Kidney epithelial cell (primary cell): ENCODE data around the gene ITPKA. TPM values are rescaled to one million over a fixed set of nuclear protein-coding genes. Genes with fewer than 3 reads are reported as not detected.

ENCODE experiments used
- DNase-seq: peaks from one replicate; pipeline ENCODE4 v3.0.0-alpha.2; 2010; ENCODE audit warnings: low read depth
- H3K27me3 ChIP-seq: 2 replicates; pipeline ENCODE4 v1.6.0; 2011; ENCODE audit warnings: low read length; ENCODE audit not compliant: control insufficient read depth, insufficient read depth
- H3K36me3 ChIP-seq: 2 replicates; pipeline ENCODE4 v1.5.1; 2011; ENCODE audit warnings: low read length; ENCODE audit not compliant: control insufficient read depth, insufficient read depth
- H3K4me3 ChIP-seq: 2 replicates; pipeline ENCODE4 v1.5.1; 2011; ENCODE audit warnings: low read depth, mild to moderate bottlenecking, control low read depth, low read length
- total RNA-seq: library from RNA; depleted of rRNA; stranded (reverse); fragments of >200 nt; gene quantifications from 2 replicates; pipeline ENCODE4 v1.2.3, GENCODE V29; 2015
- TF ChIP-seq, protein P1 (sequence below): IDR thresholded peaks from 2 replicates; pipeline ENCODE4 v1.5.1; 2011; ENCODE audit warnings: mild to moderate bottlenecking, moderate library complexity, low read length, control low read depth, inconsistent platforms; ENCODE audit not compliant: insufficient read depth, poor library complexity, severe bottlenecking

ITPKA gene
- total RNA-seq, 1 donor from 2014 or later: 115 TPM

DNA sequence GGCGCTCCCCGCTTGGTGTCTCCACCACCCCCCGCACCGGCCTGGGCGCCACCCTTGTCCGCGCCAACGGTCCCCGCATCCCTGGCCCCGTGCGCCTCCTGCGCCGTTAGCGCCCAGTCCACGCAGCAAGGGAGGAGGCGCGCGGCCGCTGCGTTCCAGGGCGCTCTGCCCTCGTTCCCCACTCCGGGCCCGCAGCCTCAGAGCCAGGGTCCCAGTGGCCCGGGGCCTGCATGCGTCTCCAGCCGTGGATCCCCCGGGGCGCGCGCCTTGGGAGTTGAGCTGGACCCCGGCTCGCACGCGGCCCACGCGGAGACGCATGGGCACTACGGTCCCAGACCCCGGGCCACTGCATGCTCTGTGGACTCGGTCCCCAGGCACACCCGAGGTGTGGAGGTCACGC is 7.4 kb upstream of the ITPKA start:
- Histone ChIP-seq H3K27me3 (no peaks in the 10 kb centered on the region), H3K36me3 (no peaks in the 10 kb centered on the region), H3K4me3 (no peak overlapping the region)
- no peak for DNase-seq
- TF ChIP-seq, protein P1, sequence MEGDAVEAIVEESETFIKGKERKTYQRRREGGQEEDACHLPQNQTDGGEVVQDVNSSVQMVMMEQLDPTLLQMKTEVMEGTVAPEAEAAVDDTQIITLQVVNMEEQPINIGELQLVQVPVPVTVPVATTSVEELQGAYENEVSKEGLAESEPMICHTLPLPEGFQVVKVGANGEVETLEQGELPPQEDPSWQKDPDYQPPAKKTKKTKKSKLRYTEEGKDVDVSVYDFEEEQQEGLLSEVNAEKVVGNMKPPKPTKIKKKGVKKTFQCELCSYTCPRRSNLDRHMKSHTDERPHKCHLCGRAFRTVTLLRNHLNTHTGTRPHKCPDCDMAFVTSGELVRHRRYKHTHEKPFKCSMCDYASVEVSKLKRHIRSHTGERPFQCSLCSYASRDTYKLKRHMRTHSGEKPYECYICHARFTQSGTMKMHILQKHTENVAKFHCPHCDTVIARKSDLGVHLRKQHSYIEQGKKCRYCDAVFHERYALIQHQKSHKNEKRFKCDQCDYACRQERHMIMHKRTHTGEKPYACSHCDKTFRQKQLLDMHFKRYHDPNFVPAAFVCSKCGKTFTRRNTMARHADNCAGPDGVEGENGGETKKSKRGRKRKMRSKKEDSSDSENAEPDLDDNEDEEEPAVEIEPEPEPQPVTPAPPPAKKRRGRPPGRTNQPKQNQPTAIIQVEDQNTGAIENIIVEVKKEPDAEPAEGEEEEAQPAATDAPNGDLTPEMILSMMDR: no peak

DNA sequence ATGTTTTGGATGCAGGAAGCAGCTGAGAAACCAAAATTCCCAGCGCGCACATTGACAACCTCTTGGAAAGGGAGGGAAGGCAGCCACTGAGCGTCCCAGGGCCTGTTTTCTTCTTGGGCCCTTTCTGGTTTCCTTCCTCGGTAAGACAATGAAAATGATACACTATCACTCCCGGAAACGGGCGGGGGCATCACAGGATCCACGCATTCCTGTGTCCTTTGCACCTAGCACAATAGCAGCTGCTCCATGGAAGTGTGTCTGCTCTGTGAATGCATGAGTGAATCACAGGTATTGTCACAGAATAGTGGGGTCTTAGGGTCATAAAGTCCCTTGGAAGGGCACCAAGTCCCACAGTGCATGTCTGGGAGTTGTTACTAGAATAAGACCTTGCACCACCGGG is 6.3 kb upstream of the ITPKA start:
- no peaks in the 10 kb centered on the region for H3K36me3 ChIP-seq
- no peaks in the 10 kb centered on the region for H3K27me3 ChIP-seq
- no peak for DNase-seq
- H3K4me3 ChIP-seq: no peak overlapping the region
- TF ChIP-seq, protein P1: no peak

- no peak overlapping the region for H3K4me3 ChIP-seq
- DNase-seq: no peak
- H3K36me3 ChIP-seq: no peaks in the 10 kb centered on the region
- no peaks in the 10 kb centered on the region for H3K27me3 ChIP-seq
- TF ChIP-seq, protein P1: no peak
Observed at GRCh38 chr15:41487802-41488201, 5.9 kb upstream of the ITPKA start.

DNA sequence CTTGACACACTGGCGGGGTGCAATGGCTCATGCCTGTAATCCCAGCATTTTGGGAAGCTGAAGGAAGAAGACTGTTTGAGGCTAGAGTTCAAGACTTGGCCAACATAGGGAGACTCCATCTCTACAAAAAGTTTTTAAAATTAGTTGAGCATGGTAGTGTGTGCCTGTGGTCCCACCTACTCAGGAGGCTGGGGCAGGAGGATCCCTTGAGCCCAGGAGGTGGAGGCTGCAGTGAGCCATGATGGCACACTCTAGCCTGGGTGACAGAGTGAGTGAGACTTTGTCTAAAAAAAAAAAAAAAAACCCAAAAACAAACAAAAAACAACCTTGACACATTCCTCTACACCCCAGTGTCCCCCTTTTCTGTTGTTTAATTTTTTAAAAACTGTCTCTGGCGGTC is 4.0 kb upstream of the ITPKA start:
- Histone ChIP-seq H3K36me3 (no peaks in the 10 kb centered on the region), H3K4me3 (no peak overlapping the region), H3K27me3 (peaks cover 13% of the 10 kb centered on the region)
- TF ChIP-seq, protein P1: no peak
- DNase-seq: no peak

- Histone ChIP-seq H3K27me3 (peaks cover 20% of the 10 kb centered on the region), H3K36me3 (no peaks in the 10 kb centered on the region), H3K4me3 (no peak overlapping the region)
- DNase-seq: peak; percentile 97
- TF ChIP-seq, protein P1: no peak
Observed at GRCh38 chr15:41490355-41490754, 3.3 kb upstream of the ITPKA start.

DNA sequence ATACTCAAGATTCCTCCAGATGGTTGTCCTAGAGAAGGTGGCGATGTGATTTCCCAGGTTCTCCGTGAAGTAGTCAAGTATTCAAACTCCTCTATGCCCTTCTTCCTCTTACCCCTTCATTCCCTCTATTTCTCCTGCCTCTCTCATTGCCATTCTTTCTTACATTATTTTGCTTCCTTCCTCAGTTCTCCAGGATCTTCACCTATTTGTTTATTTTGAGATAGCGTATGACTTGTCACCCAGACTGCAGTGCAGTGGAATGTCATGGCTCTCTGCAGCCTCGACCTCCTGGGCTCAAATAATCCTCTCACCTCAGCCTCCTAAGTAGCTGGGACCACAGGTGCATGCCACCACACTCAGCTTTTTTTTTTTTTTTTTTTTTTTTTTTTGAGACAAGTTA is 1.8 kb upstream of the ITPKA start:
- no peak for DNase-seq
- TF ChIP-seq, protein P1: no peak
- H3K27me3 ChIP-seq: peaks cover 32% of the 10 kb centered on the region
- no peak overlapping the region for H3K4me3 ChIP-seq
- no peaks in the 10 kb centered on the region for H3K36me3 ChIP-seq
